ENCODE data around the gene NKAIN4.

NKAIN4 gene

DNA sequence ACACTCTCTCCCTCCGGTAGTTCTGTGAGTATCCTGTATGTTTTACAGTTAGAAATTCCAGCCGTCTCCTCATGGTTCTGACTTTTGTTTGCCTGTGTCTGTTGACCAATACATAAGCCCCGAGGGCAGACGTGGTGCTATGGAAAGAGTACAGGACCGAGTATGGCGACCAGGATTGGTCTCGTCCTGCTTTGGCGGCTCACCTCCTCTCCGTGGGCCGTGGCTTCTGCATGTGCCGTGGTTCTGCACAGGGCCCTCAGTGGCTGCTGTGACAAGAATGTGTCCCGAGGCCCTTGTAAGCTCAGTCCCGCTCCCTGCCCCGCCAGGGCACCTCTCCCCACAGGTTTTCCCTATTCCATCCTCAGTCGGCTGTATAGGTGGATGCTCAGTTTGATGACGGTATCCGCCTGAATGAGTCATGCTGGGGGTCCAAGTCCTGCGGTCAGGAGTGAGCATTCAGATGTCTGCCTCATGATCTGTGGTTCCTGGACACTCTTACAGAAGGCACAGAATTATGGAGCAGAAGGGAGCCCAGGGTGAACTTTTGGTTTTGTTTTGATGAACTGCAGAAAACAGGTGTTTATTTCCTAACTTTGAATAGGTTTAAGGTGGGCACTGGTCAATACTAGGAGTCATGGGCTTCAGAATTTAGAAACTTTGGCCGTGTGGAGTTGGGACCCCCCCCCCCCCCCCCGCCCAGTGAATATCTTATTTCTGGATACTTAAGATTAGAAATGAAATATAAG lies 19.5 kb upstream of the NKAIN4 start:
- DNase-seq (ENCODE audit: low read depth) = no peak

DNA sequence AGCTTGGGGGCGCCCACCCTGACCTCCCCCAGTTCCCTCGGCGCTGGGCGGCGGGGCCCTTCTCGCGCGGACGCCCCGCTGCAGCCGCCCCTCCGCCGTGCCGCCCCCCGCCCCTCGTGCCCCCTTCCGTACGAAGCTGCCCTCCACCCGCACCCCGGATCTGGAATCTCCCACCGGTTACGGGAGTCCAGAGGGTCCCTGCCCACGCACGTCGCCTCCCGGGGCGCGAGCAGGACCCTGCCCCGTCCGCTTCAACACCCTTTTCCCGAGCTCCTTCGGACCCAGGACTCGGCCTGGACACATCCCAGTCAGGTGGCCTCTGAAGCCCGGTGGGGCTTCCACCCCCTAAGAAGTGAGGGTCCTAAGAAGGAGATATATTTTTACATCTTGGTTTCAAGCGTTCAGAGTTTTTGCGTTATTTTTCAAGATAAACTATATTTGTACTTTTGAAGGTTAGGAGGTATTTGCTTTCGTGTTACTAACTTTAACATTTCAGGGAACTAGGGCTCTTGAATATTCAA lies 18.9 kb upstream of the NKAIN4 start:
- DNase-seq (ENCODE audit: low read depth) = no peak

DNA sequence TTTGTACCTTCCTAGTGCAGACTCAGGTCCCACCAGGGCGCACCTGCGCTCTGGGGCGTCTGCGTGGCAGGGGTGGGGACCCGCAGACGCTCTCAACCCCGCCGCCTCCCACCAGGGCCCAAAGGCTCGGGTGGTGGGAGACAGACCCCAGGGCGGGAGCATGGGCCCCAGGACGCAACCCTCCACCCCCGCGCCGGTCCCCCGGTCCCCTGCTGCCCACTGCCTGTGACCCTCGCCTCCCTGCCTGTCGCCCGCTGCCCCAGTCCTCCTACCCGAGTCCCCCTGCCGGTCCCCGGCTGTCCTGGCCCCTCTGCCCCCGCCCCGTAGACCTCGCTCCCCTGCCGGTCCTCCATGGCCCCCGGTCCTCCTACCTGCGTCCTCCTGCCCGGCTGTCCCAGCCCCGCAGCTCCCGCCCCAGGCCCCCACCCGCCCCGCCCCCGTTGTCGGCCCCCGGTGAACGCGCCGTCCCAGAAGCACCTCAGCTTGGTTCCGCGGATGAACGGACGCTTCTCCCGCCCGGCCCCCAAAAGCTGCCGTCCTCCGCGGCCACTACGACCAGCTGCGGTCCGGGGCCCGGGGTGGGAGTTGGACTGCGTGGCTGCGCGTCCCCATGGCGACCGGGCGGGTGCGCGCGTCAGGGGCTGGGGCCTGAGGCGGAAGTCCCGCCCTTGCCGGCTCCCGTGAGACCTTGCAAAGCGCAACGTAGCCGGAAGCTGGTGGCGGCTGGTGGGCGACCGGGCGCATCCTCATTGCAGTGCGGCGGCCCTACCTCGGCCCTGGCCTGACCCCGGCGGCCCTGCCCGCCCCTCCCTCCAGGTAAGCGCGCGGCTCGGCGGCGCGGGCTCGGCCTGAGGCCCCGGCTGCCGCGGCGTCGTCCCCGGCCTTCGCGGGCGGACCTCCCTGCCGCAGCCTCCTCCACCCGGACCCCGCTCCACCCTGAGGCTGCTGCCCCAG lies 18.1 kb upstream of the NKAIN4 start, which contains the start of gene ARFGAP1:
TSS of gene ARFGAP1 (plus strand) at position 709 of the 954 bp plus-strand sequence. CDS start 2,768 bp downstream, outside the sequence.
- peak; percentile 63 for DNase-seq (ENCODE audit: low read depth)

DNA sequence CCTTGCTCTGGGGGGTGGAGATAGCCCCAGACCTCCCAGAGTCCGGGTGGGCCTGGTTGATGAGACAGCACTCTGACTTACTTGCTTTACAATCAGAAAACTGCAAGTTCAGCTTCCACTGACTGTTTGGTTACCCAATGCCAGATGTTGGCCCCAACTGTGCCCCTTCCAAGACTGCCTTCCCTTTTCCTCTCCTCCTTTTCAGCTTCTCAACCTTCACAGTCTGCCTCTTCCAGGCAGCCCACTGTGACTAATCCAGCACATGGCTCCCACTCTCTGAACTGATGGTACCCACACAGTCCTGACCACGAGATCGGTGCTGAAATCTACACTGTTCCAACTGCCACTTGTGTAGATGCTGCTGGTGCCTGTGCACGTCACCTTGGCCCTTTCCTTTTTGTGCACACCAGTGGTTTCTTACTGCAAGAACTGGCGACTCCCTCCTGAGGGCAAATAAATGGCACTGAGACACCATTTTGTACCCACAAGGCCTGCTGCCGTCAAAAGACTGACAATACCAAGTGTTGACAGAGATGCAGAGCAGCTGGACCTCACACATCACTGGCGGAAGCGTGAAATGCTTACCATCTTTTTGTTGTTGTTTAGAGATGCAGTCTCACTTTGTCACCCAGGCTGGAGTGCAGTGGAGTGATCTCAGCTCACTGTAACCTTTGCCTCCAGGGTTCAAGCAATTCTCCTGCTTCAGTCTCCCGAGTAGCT lies 16.5 kb upstream of the NKAIN4 start:
- no peak for DNase-seq (ENCODE audit: low read depth)

DNA sequence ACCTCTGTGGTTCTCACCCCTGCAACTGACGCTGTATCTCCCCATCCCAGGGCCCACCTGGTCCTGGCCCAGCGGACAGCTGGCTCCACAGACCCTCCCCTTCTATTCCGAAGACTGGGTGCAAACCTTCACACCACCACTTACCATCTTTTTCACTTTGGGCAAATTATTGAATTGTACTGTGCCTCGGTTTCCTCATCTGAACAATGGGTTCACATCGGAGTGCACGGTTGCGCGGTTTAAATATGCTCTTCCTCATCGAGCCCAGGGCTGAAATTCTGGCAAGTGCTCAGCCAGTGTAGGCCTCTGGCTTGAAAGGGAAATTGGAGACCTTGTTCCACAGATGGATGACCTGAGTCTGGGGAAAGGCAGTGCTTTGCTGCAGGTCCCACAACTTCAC lies 15.5 kb upstream of the NKAIN4 start:
- DNase-seq (ENCODE audit: low read depth) = no peak

DNA sequence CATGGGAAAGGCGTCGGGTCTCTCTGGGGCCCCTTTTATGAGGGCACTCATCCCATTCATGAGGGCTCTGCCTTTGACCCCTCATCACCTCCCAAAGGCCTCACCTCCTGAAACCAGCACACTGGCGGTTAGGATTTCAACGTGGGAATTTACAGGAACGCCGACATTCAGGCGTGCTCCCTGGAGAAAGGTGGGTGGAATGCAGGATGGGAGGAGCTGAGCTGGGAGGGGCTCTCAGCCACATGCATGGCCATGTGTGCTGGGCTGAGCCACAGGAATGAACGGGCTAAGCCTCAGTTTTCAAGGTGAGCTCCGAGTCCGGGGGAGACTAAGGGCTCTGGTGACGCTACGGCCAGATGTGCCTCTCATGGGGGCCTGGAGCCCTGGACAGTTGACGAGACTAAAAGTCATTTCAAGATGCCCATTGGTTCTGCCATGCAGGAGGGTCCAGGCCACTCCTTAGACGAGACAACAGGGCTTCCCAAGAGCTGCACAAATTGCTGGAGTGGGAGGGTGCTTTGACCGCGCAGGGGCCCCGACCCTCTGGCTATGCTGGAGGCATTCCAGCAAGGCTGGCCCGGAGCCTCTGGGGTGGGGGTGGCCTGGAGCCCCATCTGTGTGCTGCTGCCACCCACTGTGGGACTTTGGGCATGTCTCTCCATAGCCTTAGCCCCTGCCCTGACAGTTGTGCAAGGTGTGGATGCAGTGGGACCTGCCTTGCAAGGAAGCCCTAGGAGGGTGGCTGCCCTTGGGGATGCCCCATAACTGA lies 14.6 kb upstream of the NKAIN4 start:
- DNase-seq (ENCODE audit: low read depth) = no peak

DNA sequence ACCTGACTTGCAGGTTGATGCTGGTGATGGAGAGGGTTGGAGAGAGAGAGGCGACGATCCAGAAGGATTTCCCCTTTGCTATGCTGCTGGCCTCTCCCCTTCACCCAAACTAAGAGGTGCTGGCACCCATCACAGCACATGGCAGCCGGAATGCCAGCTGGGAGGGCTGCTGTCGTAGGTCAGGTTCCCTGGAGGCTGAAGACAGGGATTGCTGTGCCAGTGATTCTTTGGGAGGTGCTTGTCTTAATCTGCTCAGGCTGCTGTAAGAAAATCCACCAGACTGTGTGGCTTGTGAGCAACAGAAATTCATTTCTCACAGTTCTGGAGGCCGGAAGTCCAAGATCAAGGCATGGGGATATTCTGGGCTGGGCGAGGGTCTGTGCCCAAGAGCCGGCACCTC lies 14.0 kb upstream of the NKAIN4 start:
- no peak for DNase-seq (ENCODE audit: low read depth)

DNA sequence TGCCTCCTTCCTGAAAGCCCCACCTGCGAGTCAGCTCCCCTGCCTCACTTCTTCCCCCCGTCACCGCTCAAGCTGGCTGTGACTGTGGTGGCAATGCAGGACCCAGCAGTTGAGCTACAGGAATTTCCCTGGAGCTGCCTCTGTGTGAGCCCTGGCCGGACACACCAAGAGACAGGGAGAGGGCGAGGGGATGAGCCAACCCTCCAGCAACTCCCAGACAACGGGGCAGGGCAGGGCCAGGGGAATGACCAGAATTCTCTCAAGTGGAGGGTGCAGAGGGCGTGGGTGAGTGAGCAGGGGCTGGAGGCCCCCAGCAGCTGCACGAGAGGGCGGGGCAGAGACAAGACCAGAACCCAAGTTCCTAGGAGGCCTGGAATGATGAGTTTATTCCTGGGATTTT lies 13.4 kb upstream of the NKAIN4 start:
- DNase-seq (ENCODE audit: low read depth) = no peak

DNA sequence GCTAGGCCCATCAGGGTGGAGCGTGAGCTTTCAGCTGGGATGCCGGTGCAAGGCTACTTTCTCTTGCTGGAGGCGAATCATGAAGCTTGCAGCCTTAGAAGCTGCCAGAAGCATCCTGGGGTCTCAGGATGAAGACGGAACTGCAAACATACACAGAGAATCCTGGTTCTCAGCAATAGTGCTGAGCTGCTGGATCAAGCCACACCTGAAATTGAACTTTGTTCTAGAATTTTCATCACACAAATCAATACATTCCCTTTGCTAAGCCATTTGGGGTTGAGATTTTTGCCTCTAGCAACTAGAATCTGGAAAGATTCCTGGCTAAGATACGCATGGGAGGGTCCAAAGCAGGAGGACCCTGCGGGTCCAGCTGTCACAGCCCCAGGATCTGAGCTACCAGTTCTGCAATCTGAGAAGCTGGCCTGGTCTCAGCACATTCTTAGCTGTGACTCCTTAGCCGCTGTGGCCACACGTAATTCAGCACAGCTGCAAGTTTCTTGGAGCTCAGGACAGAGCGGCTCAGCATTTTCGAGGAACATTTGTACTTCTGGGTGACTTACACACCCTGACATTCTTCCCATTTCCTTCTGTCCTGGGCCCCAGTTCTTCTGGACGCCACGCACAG lies 11.7 kb upstream of the NKAIN4 start:
- DNase-seq (ENCODE audit: low read depth) = peak; percentile 8

DNA sequence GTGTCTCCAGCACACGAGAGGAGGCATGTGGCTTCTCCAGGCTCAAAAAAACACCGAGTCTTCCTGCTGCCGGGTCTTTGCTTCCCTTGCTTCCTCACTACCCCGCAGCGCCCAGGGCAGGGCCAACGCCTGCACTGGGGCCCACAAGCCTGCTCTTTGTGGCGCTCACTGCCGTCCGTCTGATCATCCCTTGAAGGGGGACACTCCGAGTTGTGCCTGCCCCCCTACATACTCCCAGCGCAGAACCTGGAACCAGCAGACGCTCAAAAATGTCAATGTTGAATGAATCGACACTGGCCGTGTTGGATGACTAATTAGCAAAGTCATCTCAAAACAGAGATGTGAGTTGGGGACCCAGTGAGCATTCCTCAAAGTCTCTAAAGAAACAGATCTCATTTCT lies 10.3 kb upstream of the NKAIN4 start:
- no peak for DNase-seq (ENCODE audit: low read depth)

DNA sequence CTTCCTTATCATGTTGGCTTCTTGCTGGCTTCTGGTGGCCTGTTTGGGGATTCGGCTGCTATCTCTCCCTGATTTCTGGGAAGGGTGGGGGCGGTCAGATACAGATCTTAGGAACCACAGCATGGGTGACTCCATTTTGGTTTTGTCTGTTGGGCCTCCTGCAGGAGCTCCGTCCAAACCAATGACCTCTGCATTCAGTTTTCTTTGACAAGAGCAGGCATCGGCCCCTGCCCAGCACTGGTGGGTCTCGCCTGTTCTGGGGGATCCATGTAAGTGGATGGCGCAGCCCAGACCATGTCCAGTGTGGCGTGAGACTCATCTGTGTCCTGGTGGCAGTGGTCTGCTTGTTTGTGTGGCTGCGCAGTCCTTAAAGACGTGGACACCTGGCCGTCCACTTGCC lies 9.7 kb upstream of the NKAIN4 start:
- no peak for DNase-seq (ENCODE audit: low read depth)

DNA sequence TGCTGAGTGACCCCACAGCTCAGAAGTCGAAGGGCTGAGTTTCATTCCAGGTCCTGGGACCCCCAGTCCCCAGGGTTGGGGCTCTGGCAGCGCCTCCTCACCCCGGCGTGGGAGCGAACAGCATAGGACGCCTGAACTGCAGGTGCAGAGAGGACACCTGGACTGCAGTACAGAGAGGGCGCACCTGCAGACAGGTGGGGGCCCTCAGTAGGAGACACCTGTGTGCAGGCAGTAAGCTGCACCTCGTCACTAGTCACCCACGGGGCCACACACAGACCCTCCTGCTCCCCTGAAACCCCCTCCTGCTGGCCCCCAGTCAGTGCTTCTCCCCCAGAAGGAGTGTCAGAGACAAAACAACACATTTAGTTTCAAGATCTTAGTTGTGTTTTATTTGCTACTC lies 8.6 kb upstream of the NKAIN4 start:
- DNase-seq (ENCODE audit: low read depth) = no peak

DNA sequence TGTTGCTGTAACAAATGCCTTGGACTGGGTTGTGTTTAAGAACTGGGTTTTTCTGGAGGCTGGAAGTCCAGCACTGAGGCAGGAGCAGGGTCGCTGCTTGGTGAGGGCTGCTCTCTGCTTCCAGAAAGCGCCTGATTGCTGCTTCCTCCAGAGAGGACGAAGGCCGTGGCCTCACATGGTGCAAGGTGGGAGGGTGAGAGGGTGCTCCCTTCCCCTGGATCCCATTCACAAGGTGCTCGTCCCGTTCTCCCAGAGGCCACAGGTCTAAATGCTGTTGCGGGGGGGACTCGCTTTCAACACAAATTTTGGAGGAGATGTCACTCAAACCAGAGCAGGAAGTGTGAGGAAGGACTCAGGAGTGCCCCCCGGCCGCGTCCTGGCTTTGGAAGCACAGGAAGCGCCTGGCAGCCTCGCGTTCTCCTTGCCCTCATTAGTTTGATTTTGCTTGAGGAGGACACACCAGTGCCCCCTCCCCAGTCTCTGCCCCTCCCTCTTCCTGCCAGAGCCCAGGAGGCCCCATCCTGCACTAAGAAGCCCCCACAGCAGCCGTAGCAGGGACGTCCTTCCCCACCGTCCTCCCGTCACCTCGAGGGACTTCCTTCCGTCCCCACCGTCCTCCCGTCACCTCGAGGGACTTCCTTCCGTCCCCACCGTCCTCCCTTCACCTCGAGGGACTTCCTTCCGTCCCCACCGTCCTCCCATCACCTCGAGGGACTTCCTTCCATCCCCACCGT lies 7.7 kb upstream of the NKAIN4 start:
- no peak for DNase-seq (ENCODE audit: low read depth)

DNA sequence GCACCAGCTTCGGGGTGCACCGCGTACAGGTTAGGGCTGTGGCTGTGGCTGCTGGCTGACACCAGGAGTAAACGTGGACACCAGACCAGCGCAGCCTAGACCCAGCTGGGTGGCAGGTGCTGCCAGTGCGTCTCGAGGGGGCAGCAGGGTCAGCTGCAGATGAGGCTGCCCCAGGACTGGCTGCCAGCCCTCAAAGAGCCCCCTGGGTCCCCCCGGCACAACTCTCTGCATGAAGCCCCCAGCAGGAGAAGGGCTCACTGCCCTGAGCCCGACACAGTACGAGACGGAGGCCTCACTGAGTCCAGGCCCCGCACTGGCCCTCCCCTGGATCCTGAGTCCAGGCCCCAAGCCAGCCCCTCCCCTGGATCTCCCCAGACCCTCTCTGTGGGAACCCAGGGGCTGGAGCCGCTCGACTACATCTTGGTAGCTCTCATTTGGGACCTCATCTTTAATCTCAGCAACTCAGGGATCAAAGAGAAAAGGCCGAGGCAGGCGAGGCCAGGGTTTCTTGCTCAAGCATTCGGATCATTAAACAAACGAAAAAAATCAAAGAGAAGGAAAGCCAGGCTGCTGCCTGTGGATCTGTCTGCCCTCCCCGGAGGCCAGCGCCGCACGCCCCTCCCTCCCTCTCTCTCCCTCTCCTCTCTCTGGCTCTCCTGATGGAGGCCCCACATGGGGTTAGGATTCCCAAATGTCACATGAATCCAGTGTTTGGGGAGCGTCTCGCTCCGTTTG lies 7.0 kb upstream of the NKAIN4 start:
- DNase-seq (ENCODE audit: low read depth) = no peak

DNA sequence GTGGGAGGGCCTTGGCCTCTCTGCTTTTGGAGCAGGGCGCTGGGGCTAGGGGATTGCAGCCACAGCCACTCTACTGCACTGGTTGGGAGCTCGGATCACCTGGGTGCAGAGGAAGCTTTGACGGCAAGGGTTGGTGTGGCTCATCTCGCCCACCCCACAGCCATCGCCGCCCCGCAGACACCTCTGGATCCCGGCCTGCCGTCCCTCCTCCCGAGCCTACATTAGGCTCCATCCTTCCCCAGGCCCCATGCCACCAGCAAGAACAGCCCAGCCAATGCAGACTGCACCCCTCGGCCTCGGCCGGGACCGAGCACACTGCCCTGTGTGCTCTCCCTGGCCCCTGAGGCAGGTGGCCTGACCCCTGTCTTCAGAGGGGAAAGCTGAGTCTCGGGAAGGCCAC lies 6.3 kb upstream of the NKAIN4 start:
- no peak for DNase-seq (ENCODE audit: low read depth)

DNA sequence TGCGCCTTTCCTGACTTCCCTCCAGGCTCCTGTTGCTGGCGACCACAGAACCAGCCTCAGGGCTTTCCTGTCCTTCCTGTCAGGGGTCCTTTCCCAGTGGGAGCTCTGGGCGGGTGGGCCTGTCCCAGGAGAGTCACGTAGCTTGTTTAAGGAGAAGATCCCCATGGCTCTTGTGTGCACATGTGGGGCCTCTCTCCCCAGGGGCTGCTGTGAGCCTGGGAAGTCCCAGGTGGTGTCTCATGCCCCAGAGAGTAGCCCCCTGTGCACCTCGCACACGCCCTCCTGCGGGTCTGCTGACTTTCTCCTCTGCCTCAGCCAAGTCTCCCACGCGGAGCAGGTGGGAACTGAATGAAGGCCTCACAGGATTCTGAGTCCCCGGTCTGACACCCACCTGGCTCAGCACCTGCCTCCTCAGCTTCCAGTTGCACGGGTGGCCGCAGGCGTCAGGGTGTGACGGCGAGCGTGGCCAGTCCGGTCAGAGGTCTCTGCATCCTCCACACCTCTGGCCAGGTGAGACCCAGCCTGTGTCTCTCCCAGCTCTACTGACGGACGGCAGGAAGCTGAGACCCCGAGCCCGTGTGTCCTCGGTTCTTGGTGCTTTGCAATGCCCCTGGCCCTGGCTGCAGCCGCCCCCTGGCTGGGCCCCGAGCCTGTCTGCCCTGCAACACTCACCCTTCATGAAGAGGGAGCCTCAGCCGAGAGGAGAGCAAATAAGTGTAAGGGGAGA lies 5.6 kb upstream of the NKAIN4 start:
- DNase-seq (ENCODE audit: low read depth) = no peak

DNA sequence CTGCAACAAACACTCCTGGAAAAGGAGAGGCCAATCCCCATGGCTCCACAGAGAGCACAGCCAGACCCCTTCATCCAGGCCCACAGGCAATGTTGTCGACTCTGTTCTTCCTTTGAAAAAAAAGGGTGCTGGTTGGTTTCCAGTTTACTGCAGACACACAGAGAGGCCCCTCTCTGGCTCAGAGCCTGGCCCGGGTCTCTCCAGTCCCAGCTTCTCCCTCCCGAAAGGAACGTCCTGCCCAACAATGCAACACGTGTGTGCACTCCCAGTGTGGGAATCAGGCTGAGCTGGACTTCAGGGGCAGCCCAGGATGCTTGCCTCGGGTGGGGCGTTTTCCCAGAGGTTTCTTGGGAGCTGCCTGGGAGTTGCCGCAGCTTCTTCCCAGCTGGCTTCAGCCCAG lies 4.5 kb upstream of the NKAIN4 start:
- no peak for DNase-seq (ENCODE audit: low read depth)

DNA sequence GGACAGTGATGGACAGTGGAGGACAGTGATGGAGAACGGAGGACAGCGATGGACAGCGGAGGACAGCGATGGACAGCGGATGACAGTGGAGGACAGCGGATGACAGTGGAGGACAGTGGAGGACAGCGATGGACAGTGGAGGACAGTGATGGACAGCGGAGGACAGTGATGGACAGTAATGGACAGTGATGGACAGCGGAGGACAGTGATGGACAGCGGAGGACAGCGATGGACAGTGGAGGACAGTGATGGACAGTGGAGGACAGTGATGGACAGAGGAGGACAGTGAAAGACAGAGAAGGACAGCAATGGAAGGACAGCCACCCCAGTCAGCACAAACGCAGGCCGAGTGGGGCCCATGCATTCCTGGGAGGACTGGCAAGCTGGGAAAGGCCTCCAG lies 3.4 kb upstream of the NKAIN4 start:
- DNase-seq (ENCODE audit: low read depth) = no peak

DNA sequence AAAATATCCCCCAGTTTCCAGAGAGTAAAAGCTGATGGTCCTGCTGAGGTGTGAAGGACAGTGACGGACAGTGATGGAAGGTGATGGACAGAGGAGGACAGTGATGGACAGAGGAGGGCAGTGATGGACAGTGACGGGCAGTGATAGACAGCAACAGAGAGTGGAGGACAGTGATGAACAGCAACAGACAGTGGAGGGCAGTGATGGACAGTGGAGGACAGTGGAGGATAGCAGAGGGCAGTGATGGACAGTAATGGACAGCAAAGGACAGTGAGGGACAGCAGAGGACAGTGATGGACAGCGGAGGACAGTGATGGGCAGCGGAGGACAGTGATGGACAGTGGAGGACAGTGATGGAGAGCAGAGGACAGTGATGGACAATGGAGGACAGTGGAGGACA lies 2.7 kb upstream of the NKAIN4 start:
- DNase-seq (ENCODE audit: low read depth) = no peak
